Kidney epithelial cell (primary cell): ENCODE data around the gene ACP1. TPM values are rescaled to one million over a fixed set of nuclear protein-coding genes. Genes with fewer than 3 reads are reported as not detected.

Experiments used
- DNase-seq: peaks from one replicate; pipeline ENCODE4 v3.0.0-alpha.2; 2010; ENCODE audit warnings: low read depth
- H3K27me3 ChIP-seq: 2 replicates; pipeline ENCODE4 v1.6.0; 2011; ENCODE audit warnings: low read length; ENCODE audit not compliant: control insufficient read depth, insufficient read depth
- H3K36me3 ChIP-seq: 2 replicates; pipeline ENCODE4 v1.5.1; 2011; ENCODE audit warnings: low read length; ENCODE audit not compliant: control insufficient read depth, insufficient read depth
- H3K4me3 ChIP-seq: 2 replicates; pipeline ENCODE4 v1.5.1; 2011; ENCODE audit warnings: low read depth, mild to moderate bottlenecking, control low read depth, low read length
- total RNA-seq: library from RNA; depleted of rRNA; stranded (reverse); fragments of >200 nt; gene quantifications from 2 replicates; pipeline ENCODE4 v1.2.3, GENCODE V29; 2015
- TF ChIP-seq, protein P1 (sequence below): IDR thresholded peaks from 2 replicates; pipeline ENCODE4 v1.5.1; 2011; ENCODE audit warnings: mild to moderate bottlenecking, moderate library complexity, low read length, control low read depth, inconsistent platforms; ENCODE audit not compliant: insufficient read depth, poor library complexity, severe bottlenecking

The ACP1 gene
- total RNA-seq, 1 donor from 2014 or later: 120 TPM

DNA sequence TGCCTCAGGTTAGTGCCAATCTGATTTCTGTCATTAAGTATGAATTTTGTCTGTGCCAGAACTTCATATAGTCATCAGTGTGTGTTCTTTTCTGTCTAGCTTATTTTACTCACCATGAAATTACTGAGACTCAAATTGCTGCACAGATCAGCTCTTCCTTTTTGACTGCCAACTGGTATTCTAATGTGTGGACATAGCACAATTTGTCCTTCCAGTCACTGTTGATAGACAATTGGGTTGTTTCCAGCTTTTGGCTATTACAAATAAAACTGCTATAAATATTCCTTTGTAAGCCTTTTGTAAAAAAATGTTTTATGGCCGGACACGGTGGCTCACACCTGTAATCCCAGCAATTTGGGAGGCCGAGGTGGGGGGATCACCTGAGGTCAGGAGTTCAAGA is 8.7 kb upstream of the ACP1 start:
- no peak overlapping the region for H3K4me3 ChIP-seq
- no peaks in the 10 kb centered on the region for H3K36me3 ChIP-seq
- no peak for DNase-seq
- TF ChIP-seq, protein P1, sequence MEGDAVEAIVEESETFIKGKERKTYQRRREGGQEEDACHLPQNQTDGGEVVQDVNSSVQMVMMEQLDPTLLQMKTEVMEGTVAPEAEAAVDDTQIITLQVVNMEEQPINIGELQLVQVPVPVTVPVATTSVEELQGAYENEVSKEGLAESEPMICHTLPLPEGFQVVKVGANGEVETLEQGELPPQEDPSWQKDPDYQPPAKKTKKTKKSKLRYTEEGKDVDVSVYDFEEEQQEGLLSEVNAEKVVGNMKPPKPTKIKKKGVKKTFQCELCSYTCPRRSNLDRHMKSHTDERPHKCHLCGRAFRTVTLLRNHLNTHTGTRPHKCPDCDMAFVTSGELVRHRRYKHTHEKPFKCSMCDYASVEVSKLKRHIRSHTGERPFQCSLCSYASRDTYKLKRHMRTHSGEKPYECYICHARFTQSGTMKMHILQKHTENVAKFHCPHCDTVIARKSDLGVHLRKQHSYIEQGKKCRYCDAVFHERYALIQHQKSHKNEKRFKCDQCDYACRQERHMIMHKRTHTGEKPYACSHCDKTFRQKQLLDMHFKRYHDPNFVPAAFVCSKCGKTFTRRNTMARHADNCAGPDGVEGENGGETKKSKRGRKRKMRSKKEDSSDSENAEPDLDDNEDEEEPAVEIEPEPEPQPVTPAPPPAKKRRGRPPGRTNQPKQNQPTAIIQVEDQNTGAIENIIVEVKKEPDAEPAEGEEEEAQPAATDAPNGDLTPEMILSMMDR: no peak
- no peaks in the 10 kb centered on the region for H3K27me3 ChIP-seq

DNA sequence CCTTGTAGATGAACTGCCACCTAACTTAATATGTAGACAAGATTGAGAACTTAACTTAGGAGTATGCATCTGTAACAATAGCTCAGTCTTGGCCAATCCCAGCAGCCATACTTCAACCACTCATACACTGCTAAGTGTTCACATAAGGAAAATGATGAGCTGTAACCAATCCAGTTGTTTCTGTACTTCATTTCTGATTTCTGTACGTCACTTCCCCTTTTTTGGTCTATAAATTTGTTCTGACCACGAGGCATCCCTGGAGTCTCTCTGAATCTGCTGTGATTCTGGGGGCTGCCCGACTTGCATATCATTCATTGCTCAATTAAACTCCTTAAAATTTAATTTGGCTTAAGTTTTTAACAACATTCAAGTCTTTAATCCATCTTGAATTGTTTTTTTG is 7.3 kb upstream of the ACP1 start:
- H3K27me3 ChIP-seq: no peaks in the 10 kb centered on the region
- DNase-seq: no peak
- no peak overlapping the region for H3K4me3 ChIP-seq
- no peaks in the 10 kb centered on the region for H3K36me3 ChIP-seq
- TF ChIP-seq, protein P1: no peak

DNA sequence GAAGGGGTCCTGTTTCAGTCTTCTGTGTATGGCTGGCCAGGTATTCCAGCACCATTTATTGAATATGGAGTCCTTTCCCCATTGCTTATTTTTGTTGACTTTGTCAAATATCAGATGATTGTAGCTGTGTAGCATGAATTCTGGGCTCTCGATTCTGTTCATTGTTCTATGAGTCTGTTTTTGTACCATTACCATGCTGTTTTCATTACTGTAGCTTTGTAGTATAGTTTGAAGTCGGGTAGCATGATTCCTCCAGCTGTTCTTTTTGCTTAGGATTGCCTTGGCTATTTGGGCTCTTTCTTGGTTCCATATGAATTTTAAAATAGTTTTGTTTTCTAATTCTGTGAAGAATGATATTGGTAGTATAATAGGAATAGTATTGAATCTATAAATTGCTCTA is 6.9 kb upstream of the ACP1 start:
- Histone ChIP-seq H3K4me3 (no peak overlapping the region), H3K36me3 (no peaks in the 10 kb centered on the region), H3K27me3 (no peaks in the 10 kb centered on the region)
- TF ChIP-seq, protein P1: no peak
- DNase-seq: no peak

DNA sequence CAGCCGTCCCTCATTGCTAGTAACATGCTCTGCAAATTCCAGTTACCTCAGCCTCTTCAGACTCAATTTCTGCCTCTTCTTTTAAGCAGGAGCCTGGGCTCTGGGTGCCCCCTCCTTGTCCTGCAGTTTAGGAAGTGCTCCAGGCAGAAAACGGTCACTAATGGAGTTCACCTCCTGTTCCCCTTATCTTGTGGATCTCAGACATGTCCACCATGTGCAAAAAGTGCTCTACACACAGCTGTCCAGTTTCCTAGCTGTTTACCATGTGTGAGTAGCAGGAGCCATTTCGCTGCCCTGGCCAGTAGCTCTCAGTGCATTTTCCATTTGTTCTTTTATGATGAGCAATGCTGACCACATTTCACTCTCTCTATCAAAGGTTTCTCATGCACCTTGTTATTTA is 5.8 kb upstream of the ACP1 start:
- TF ChIP-seq, protein P1: no peak
- no peak overlapping the region for H3K4me3 ChIP-seq
- H3K27me3 ChIP-seq: no peaks in the 10 kb centered on the region
- DNase-seq: no peak
- no peaks in the 10 kb centered on the region for H3K36me3 ChIP-seq

DNA sequence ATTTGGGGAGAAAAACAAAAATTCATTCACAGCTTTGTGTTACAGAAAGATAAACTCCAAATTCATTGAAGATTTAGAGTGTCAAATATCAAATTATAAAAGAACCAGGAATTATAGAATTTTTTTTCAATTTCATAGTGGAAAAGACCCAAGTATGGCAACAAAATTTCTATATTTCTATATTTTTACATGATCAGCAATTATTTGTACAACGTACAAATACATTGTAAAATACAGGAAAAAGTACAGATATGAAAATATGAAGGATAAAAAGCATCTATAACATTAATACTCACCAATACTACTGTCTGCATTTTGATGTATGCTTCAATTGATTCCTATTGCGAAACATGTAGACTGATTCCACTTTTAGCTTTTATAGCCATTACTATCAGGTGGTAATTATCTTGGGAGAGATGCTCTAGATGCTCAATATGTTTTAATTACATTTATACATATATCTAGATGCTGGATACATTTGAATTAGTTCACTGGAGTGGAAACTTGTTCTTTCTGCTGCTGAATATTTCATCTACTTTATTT is 4.9 kb upstream of the ACP1 start:
- no peaks in the 10 kb centered on the region for H3K27me3 ChIP-seq
- H3K4me3 ChIP-seq: no peak overlapping the region
- no peaks in the 10 kb centered on the region for H3K36me3 ChIP-seq
- no peak for DNase-seq
- TF ChIP-seq, protein P1: no peak

DNA sequence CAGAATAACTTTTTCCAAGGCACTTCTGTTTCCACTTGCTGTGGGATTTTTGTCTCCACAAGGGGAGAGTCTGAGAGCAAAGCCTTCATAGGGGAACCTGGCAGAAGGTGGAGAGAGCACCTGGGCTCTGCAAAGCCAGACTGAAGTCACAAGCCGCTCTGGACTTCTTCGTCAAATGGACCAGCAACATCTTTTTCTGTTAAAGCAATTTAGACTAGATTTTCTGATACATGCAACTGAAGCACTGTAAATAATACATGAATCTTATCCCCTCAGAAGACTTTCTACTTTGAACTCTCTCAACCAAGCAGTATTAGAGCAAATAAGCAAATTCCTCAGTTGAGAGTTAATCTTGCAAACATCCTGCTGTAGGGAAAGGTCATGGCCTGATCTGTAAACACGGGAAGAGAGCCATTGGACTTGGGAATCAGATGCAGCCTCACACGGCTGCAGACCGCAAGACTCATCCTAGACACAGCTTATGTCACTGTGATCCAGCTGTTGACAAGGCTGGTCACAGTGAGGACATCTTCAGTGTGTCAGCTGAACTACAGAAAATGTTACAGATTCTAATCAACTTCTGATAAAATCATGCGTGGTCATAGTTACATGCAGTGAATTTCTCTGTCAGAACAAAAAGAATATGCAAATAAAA is 4.1 kb upstream of the ACP1 start:
- DNase-seq: no peak
- TF ChIP-seq, protein P1: no peak
- no peaks in the 10 kb centered on the region for H3K36me3 ChIP-seq
- H3K4me3 ChIP-seq: no peak overlapping the region
- no peaks in the 10 kb centered on the region for H3K27me3 ChIP-seq
